HepG2 (cell line): ENCODE data around the gene UBAP2L. TPM values are rescaled to one million over a fixed set of nuclear protein-coding genes. Genes with fewer than 3 reads are reported as not detected.

Experiments used
- CREM ChIP-seq, 2 experiments: sonication (generic) in 1 of 2; formaldehyde crosslinking in 1 of 2; IDR thresholded peaks; 2 replicates each; pipeline versions ENCODE4 v1.4.0 to v1.6.1; 2016 to 2020; ENCODE audit warnings: antibody characterized with exemption in 1 of 2, mild to moderate bottlenecking in 1 of 2, missing genetic modification reagents in 1 of 2
- DZIP1 ChIP-seq: sonication (generic); formaldehyde crosslinking; IDR thresholded peaks from 2 replicates; pipeline ENCODE4 v1.5.0; 2020; ENCODE audit warnings: mild to moderate bottlenecking, missing genetic modification reagents
- IKZF1 ChIP-seq: fragments of 450-650 bp; IDR thresholded peaks from 2 replicates; pipeline ENCODE4 v1.7.1; 2016
- MAFF ChIP-seq: IDR thresholded peaks from 2 replicates; pipeline ENCODE4 v1.6.1; 2011; ENCODE audit warnings: low read depth, low read length, improper control_type of control experiment
- MAFK ChIP-seq, 2 experiments: IDR thresholded peaks in 1 of 2; conservative IDR thresholded peaks in 1 of 2; 2 replicates each; pipeline ENCODE4 v1.6.1; 2011; ENCODE audit warnings: improper control_type of control experiment in 2 of 2, low read length in 2 of 2
- MXI1 ChIP-seq: IDR thresholded peaks from 3 replicates; pipeline ENCODE4 v1.6.1; 2012; ENCODE audit warnings: low read depth, low read length, inconsistent platforms, borderline replicate concordance
- NR3C1 ChIP-seq: sonication (generic); formaldehyde crosslinking; IDR thresholded peaks from 2 replicates; pipeline ENCODE4 v1.4.0; 2020; ENCODE audit warnings: missing genetic modification reagents
- POGZ ChIP-seq: sonication (generic); formaldehyde crosslinking; IDR thresholded peaks from 2 replicates; pipeline ENCODE4 v1.4.0; 2020; ENCODE audit warnings: mild to moderate bottlenecking, missing genetic modification reagents
- STAG1 ChIP-seq: sonication (generic); formaldehyde crosslinking; IDR thresholded peaks from 2 replicates; pipeline ENCODE4 v1.4.0; 2020; ENCODE audit warnings: missing genetic modification reagents
- SYNCRIP ChIP-seq: fragments of 200-400 bp; formaldehyde crosslinking; IDR thresholded peaks from 2 replicates; pipeline ENCODE4 v1.6.1; 2018; ENCODE audit warnings: mild to moderate bottlenecking, low read depth, low read length; ENCODE audit not compliant: insufficient read depth
- TFDP2 ChIP-seq: sonication (generic); formaldehyde crosslinking; IDR thresholded peaks from 2 replicates; pipeline ENCODE4 v1.4.0; 2020; ENCODE audit warnings: missing genetic modification reagents
- ZEB1 ChIP-seq: IDR thresholded peaks from 2 replicates; pipeline ENCODE4 v1.6.1; 2012; ENCODE audit warnings: mild to moderate bottlenecking, low read depth, inconsistent platforms; ENCODE audit not compliant: insufficient replicate concordance
- ZNF101 ChIP-seq: sonication (generic); formaldehyde crosslinking; IDR thresholded peaks from 2 replicates; pipeline ENCODE4 v1.4.0; 2020; ENCODE audit warnings: mild to moderate bottlenecking, low read depth, missing genetic modification reagents, borderline replicate concordance
- ZNF24 ChIP-seq: fragments of 450-650 bp; IDR thresholded peaks from 2 replicates; pipeline ENCODE4 v1.6.1; 2017; ENCODE audit warnings: antibody characterized with exemption, mild to moderate bottlenecking
- ZNF282 ChIP-seq: fragments of 450-650 bp; IDR thresholded peaks from 2 replicates; pipeline ENCODE4 v1.6.1; 2018; ENCODE audit not compliant: partially characterized antibody
- ZNF414 ChIP-seq: sonication (generic); formaldehyde crosslinking; IDR thresholded peaks from 2 replicates; pipeline ENCODE4 v1.5.0; 2020; ENCODE audit warnings: missing genetic modification reagents
- ZNF44 ChIP-seq: sonication (generic); formaldehyde crosslinking; IDR thresholded peaks from 2 replicates; pipeline ENCODE4 v1.5.1; 2020; ENCODE audit warnings: mild to moderate bottlenecking, missing genetic modification reagents
- ZNF562 ChIP-seq: sonication (generic); formaldehyde crosslinking; IDR thresholded peaks from 2 replicates; pipeline ENCODE4 v1.8.0; 2022; ENCODE audit warnings: missing genetic modification reagents, borderline replicate concordance
- ZNF691 ChIP-seq: sonication (generic); formaldehyde crosslinking; IDR thresholded peaks from 2 replicates; pipeline ENCODE4 v1.4.0; 2020; ENCODE audit warnings: missing genetic modification reagents, low read depth, mild to moderate bottlenecking, borderline replicate concordance
- ZNF713 ChIP-seq: sonication (generic); formaldehyde crosslinking; IDR thresholded peaks from 2 replicates; pipeline ENCODE4 v1.4.0; 2020; ENCODE audit warnings: mild to moderate bottlenecking, missing genetic modification reagents
- ZNF737 ChIP-seq: sonication (generic); formaldehyde crosslinking; IDR thresholded peaks from 2 replicates; pipeline ENCODE4 v1.5.0; 2020; ENCODE audit warnings: missing genetic modification reagents, mild to moderate bottlenecking, borderline replicate concordance
- ZNF75D ChIP-seq: sonication (generic); formaldehyde crosslinking; IDR thresholded peaks from 2 replicates; pipeline ENCODE4 v1.8.1; 2023; ENCODE audit warnings: missing genetic modification reagents, mild to moderate bottlenecking, borderline replicate concordance
- ZNF776 ChIP-seq: sonication (generic); formaldehyde crosslinking; IDR thresholded peaks from 2 replicates; pipeline ENCODE4 v1.4.0; 2020; ENCODE audit warnings: mild to moderate bottlenecking, missing genetic modification reagents
- ZNF782 ChIP-seq: sonication (generic); formaldehyde crosslinking; IDR thresholded peaks from 2 replicates; pipeline ENCODE4 v1.4.0; 2020; ENCODE audit warnings: missing genetic modification reagents, mild to moderate bottlenecking, borderline replicate concordance
- ZNF891 ChIP-seq: sonication (generic); formaldehyde crosslinking; IDR thresholded peaks from 2 replicates; pipeline ENCODE4 v1.5.0; 2020; ENCODE audit warnings: mild to moderate bottlenecking, missing genetic modification reagents
- polyA plus RNA-seq, 8 experiments: library from polyadenylated mRNA; depleted of rRNA in 3 of 8; stranded (reverse) in 7 of 8; unstranded in 1 of 8; fragments of >200 nt; fragmentation: Illumina TruSeq in 4 of 8; extraction: Trizol in 4 of 8; gene quantifications; 2 replicates each; pipeline versions ENCODE4 v1.2.1 to v1.2.3, GENCODE V29; 2011 to 2016; ENCODE audit warnings: low read depth in 4 of 8, missing spikeins in 1 of 8, mixed read lengths in 1 of 8; ENCODE audit not compliant: insufficient read depth in 1 of 8
- total RNA-seq, 5 experiments: library from RNA; depleted of rRNA; stranded (reverse); fragments of >200 nt; fragmentation: Illumina TruSeq; extraction: Trizol; gene quantifications; 2 replicates each; pipeline ENCODE4 v1.2.3, GENCODE V29; 2016; ENCODE audit warnings: low read depth in 1 of 5

Gene UBAP2L
- total and polyA plus RNA-seq, 2 of the 13 experiments (the other 11 are each of a cell fraction or from before 2014, with no cell fraction given): 74.2 to 159 TPM

GRCh38 chr1:154220071-154220969 lies at the start of gene UBAP2L (continued):
- TF ChIP-seq ZNF691 (CRISPR knock-in tag): no peak
- no peak for TF ChIP-seq ZNF282
- TF ChIP-seq NR3C1: no peak
- no peak; the same call in 1 of the 2 replicates for TF ChIP-seq ZNF782 (CRISPR knock-in tag)
- no peak for TF ChIP-seq MAFK (conservative IDR thresholded peaks at IDR 0.05 in 1 of 2, IDR thresholded peaks at IDR 0.05 in 1 of 2; ENCODE audit: low read length in 2 of 2)
- peak; percentile 83; the same call in 1 of the 2 replicates for TF ChIP-seq ZNF776 (CRISPR knock-in tag)
- TF ChIP-seq SYNCRIP: no peak
- peak; percentile 78 for TF ChIP-seq CREM (IDR thresholded peaks at IDR 0.05)
- peak; percentile 6; the same call in 1 of the 2 replicates for TF ChIP-seq CREM (CRISPR knock-in tag; IDR thresholded peaks at IDR 0.05)
- no peak for TF ChIP-seq ZNF562 (CRISPR knock-in tag)
- no peak; the same call in 1 of the 2 replicates for TF ChIP-seq ZNF891 (CRISPR knock-in tag)
- TF ChIP-seq MXI1: peak; percentile 92; the same call in 1 of the 3 replicates
- no peak for TF ChIP-seq ZEB1
- peak; percentile 64 for TF ChIP-seq DZIP1
- TF ChIP-seq ZNF75D (CRISPR knock-in tag): no peak
- TF ChIP-seq ZNF414: peak; percentile 93; the same call in 1 of the 2 replicates
- TF ChIP-seq POGZ (CRISPR knock-in tag): peak; percentile 82
- TF ChIP-seq ZNF713: no peak
- no peak for TF ChIP-seq STAG1
- peak; percentile 69; the same call in 1 of the 2 replicates for TF ChIP-seq ZNF44 (CRISPR knock-in tag)
- no peak for TF ChIP-seq ZNF101 (CRISPR knock-in tag)
- no peak for TF ChIP-seq ZNF24
- no peak for TF ChIP-seq MAFF
- no peak for TF ChIP-seq IKZF1
- peak; percentile 79; the same call in 1 of the 2 replicates for TF ChIP-seq ZNF737 (CRISPR knock-in tag)
- TF ChIP-seq TFDP2 (CRISPR knock-in tag): peak; percentile 90
